Measurements from ENCODE around the gene RALGPS1.

RALGPS1 gene

GRCh38 chr9:127081250-127082185 is 166.9 kb downstream of the RALGPS1 start:
- no peak for DNase-seq

GRCh38 chr9:127083138-127083980 is 168.8 kb downstream of the RALGPS1 start:
- no peak for DNase-seq

GRCh38 chr9:127084076-127085039 is 169.8 kb downstream of the RALGPS1 start:
- DNase-seq = no peak

GRCh38 chr9:127085186-127085585 is 170.6 kb downstream of the RALGPS1 start:
- no peak for DNase-seq

- DNase-seq = no peak
Observed at GRCh38 chr9:127086771-127087170, 172.2 kb downstream of the RALGPS1 start.

- DNase-seq = no peak
Observed at GRCh38 chr9:127087411-127087810, 172.8 kb downstream of the RALGPS1 start.

GRCh38 chr9:127087836-127088235 is 173.3 kb downstream of the RALGPS1 start:
- no peak for DNase-seq

GRCh38 chr9:127088724-127089615 is 174.4 kb downstream of the RALGPS1 start:
- no peak for DNase-seq

- no peak for DNase-seq
Observed at GRCh38 chr9:127089631-127090081, 175.1 kb downstream of the RALGPS1 start.

GRCh38 chr9:127090341-127090985 is 175.9 kb downstream of the RALGPS1 start:
- no peak for DNase-seq

- no peak for DNase-seq
Observed at GRCh38 chr9:127091526-127091925, 176.9 kb downstream of the RALGPS1 start.

- DNase-seq = no peak
Observed at GRCh38 chr9:127092041-127092608, 177.5 kb downstream of the RALGPS1 start.

- DNase-seq = no peak
Observed at GRCh38 chr9:127093319-127094020, 178.9 kb downstream of the RALGPS1 start.

GRCh38 chr9:127095411-127095810 is 180.8 kb downstream of the RALGPS1 start:
- no peak for DNase-seq

GRCh38 chr9:127096208-127096607 is 181.6 kb downstream of the RALGPS1 start:
- no peak for DNase-seq

- DNase-seq = no peak
Observed at GRCh38 chr9:127097683-127098082, 183.1 kb downstream of the RALGPS1 start.

GRCh38 chr9:127098916-127099553 is 184.5 kb downstream of the RALGPS1 start:
- no peak for DNase-seq

GRCh38 chr9:127099664-127100063 is 185.1 kb downstream of the RALGPS1 start:
- DNase-seq = no peak

GRCh38 chr9:127102176-127102575 is 187.6 kb downstream of the RALGPS1 start:
- no peak for DNase-seq
